CD14-positive monocyte (primary cell): ENCODE data around the gene DYSF. TPM values are rescaled to one million over a fixed set of nuclear protein-coding genes. Genes with fewer than 3 reads are reported as not detected.
A peak's percentile ranks its signal among the peaks of the same experiment; 100 is the strongest.

Experiments
- DNase-seq, 3 donors: peaks; one replicate each; pipeline ENCODE4 v3.0.0-alpha.2; 2011 to 2022
- H2AFZ ChIP-seq: 2 replicates; pipeline ENCODE4 v1.6.0; 2012; ENCODE audit warnings: mild to moderate bottlenecking, low read depth, low read length, inconsistent platforms; ENCODE audit not compliant: insufficient read depth, poor library complexity, severe bottlenecking
- H3K27ac ChIP-seq, 2 donors: 1 replicate in 1 of 2; 2 replicates in 1 of 2; pipeline ENCODE4 v1.5.1; 2012 to 2013; ENCODE audit warnings: low read length in 2 of 2, control low read depth in 1 of 2, inconsistent platforms in 1 of 2, low read depth in 1 of 2, mild to moderate bottlenecking in 1 of 2
- H3K27me3 ChIP-seq, 2 donors: one replicate each; pipeline versions ENCODE4 v1.6.0 to v1.6.1; 2011 to 2013; ENCODE audit warnings: low read length in 2 of 2; ENCODE audit not compliant: control insufficient read depth in 2 of 2, insufficient read depth in 2 of 2
- H3K36me3 ChIP-seq, 2 donors: replicated peaks in 1 of 2; 1 replicate in 1 of 2; 2 replicates in 1 of 2; pipeline versions ENCODE4 v1.5.1 to v1.6.1; 2012 to 2013; ENCODE audit warnings: low read length in 2 of 2, control low read depth in 1 of 2, inconsistent platforms in 1 of 2, mild to moderate bottlenecking in 1 of 2; ENCODE audit not compliant: insufficient read depth in 2 of 2, control insufficient read depth in 1 of 2
- H3K4me1 ChIP-seq, 2 donors: 1 replicate in 1 of 2; 2 replicates in 1 of 2; pipeline versions ENCODE4 v1.5.1 to v1.6.1; 2012 to 2013; ENCODE audit warnings: low read length in 2 of 2, control low read depth in 1 of 2, inconsistent platforms in 1 of 2, mild to moderate bottlenecking in 1 of 2, moderate library complexity in 1 of 2; ENCODE audit not compliant: insufficient read depth in 2 of 2, control insufficient read depth in 1 of 2
- H3K4me2 ChIP-seq: replicated peaks from 2 replicates; pipeline ENCODE3; 2012; ENCODE audit warnings: low read length, moderate library complexity, mild to moderate bottlenecking; ENCODE audit not compliant: poor library complexity, severe bottlenecking; ENCODE audit errors: extremely low read depth
- H3K4me3 ChIP-seq, 3 experiments: fragments of 200-600 bp in 1 of 3; sonication (generic) in 1 of 3; replicated peaks in 1 of 3; 1 replicate in 2 of 3; 2 replicates in 1 of 3; pipeline ENCODE4 v1.5.1; 2011 to 2013; ENCODE audit warnings: low read length in 3 of 3, mild to moderate bottlenecking in 3 of 3, control low read depth in 2 of 3, low read depth in 2 of 3, inconsistent platforms in 1 of 3, moderate library complexity in 1 of 3
- H3K79me2 ChIP-seq: 2 replicates; pipeline ENCODE4 v1.6.0; 2012; ENCODE audit warnings: mild to moderate bottlenecking, control low read depth, inconsistent platforms, low read length, moderate library complexity; ENCODE audit not compliant: insufficient read depth
- H3K9ac ChIP-seq: 2 replicates; pipeline ENCODE4 v1.6.0; 2017; ENCODE audit warnings: low read length, mild to moderate bottlenecking; ENCODE audit not compliant: insufficient read depth, poor library complexity, severe bottlenecking
- H3K9me3 ChIP-seq, 2 donors: replicated peaks in 1 of 2; 1 replicate in 1 of 2; 2 replicates in 1 of 2; pipeline versions ENCODE4 v1.5.1 to v1.6.1; 2012 to 2013; ENCODE audit warnings: low read length in 2 of 2, control low read depth in 1 of 2; ENCODE audit not compliant: control insufficient read depth in 1 of 2, insufficient read depth in 1 of 2
- H4K20me1 ChIP-seq: 2 replicates; pipeline ENCODE4 v1.6.0; 2012; ENCODE audit warnings: mild to moderate bottlenecking, low read length, control low read depth, moderate library complexity; ENCODE audit not compliant: insufficient read depth
- H3K27ac Mint-ChIP-seq, 7 donors: one replicate each; pipeline ENCODE4 v1.8.0; 2020; ENCODE audit warnings: mild to moderate bottlenecking in 7 of 7, mixed read lengths in 7 of 7, moderate library complexity in 6 of 7, inconsistent platforms in 2 of 7
- H3K27me3 Mint-ChIP-seq, 3 donors: one replicate each; pipeline ENCODE4 v1.8.0; 2021 to 2022; ENCODE audit warnings: low read depth in 3 of 3, mild to moderate bottlenecking in 3 of 3, mixed read lengths in 3 of 3, moderate library complexity in 3 of 3, inconsistent platforms in 1 of 3
- H3K36me3 Mint-ChIP-seq, 2 donors: one replicate each; pipeline ENCODE4 v1.8.0; 2020; ENCODE audit warnings: mixed read lengths in 2 of 2, inconsistent platforms in 1 of 2, mild to moderate bottlenecking in 1 of 2
- H3K4me1 Mint-ChIP-seq: one replicate; pipeline ENCODE4 v1.8.0; 2020; ENCODE audit warnings: mild to moderate bottlenecking, mixed read lengths
- H3K4me3 Mint-ChIP-seq, 2 donors: one replicate each; pipeline ENCODE4 v1.8.0; 2020; ENCODE audit warnings: mild to moderate bottlenecking in 2 of 2, mixed read lengths in 2 of 2, moderate library complexity in 1 of 2
- H3K9me3 Mint-ChIP-seq, 7 donors: one replicate each; pipeline ENCODE4 v1.8.0; 2020 to 2022; ENCODE audit warnings: mixed read lengths in 7 of 7, mild to moderate bottlenecking in 6 of 7, moderate library complexity in 6 of 7, inconsistent platforms in 2 of 7
- WGBS: methylation state at CpG from one replicate; pipeline ENCODE4 v1.1.5; 2013; ENCODE audit warnings: missing lambda C conversion rate; ENCODE audit not compliant: insufficient coverage; 5-methylcytosine and 5-hydroxymethylcytosine counted together
- intact Hi-C, 2 donors: fragments of 100-400 bp; cut with micrococcal nuclease; formaldehyde crosslinking; loops; one replicate each; pipeline versions ENCODE4 v1.15.0 to v1.15.1; 2023
- polyA plus RNA-seq, 3 donors: library from polyadenylated mRNA; depleted of rRNA in 1 of 3; unstranded in 2 of 3; stranded (reverse) in 1 of 3; fragments of 300-500 nt in 2 of 3; fragments of >200 nt in 1 of 3; fragmentation: Illumina TruSeq in 2 of 3; gene quantifications; 1 replicate in 2 of 3; 2 replicates in 1 of 3; pipeline ENCODE4 v1.2.3, GENCODE V29; 2012 to 2021
- TF ChIP-seq, protein P1 (sequence below): fragments of 200-600 bp; IDR thresholded peaks from one replicate; pipeline ENCODE4 v1.8.0; 2022; ENCODE audit warnings: antibody characterized with exemption, mild to moderate bottlenecking

DYSF gene
- polyA plus RNA-seq, 3 donors: 16.1 to 72.5 (median 31.2) TPM

DNA sequence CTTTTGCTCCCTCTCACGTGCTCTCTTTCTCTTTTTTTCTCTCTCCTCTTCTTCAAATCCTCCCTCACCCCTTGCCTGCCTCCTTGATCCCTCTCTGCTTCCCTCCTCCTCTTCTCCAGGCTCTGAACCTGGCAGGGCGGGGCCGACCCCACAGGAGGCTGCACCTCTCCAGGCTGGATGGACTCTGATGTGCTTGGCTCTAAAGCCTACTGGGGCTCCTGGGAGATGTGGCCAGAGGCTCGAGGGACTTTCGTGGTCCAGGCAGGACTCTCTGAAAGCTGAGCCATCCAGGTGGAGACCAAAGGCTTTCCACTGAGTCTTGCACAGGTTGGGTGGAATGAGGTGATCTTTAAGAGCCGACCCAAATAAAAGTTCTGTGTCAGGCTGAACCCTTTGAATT, 25.4 kb downstream of the DYSF start:
- Histone ChIP-seq H4K20me1 (peaks cover 83% of the 10 kb centered on the region), H3K4me2 (no peak overlapping the region), H3K27me3 (no peaks in the 10 kb centered on the region), H3K9me3 (no peaks in the 10 kb centered on the region), H3K4me3 (no peak overlapping the region), H3K9ac (no peak overlapping the region), H3K4me1 (peaks cover 25 to 40% of the 10 kb centered on the region in 2 donors), H3K27ac (no peak overlapping the region), H3K36me3 (peaks cover 31 to 49% of the 10 kb centered on the region in 2 donors), H2AFZ (no peak overlapping the region), H3K79me2 (peaks cover 69% of the 10 kb centered on the region)
- peaks cover 0 to 2% (median 0%) of the 10 kb centered on the region in 7 donors for H3K9me3 Mint-ChIP-seq
- H3K36me3 Mint-ChIP-seq: peaks cover 48 to 69% of the 10 kb centered on the region in 2 donors
- H3K4me3 Mint-ChIP-seq: no peak overlapping the region
- H3K27me3 Mint-ChIP-seq: peaks cover 0 to 6% (median 4%) of the 10 kb centered on the region in 3 donors
- H3K27ac Mint-ChIP-seq: peak overlapping the region in 4 of 7 donors; percentile 36 to 60 (median 48)
- intact Hi-C loops: no loop called here
- 88% methylated on average over 5 of the region's 6 CpGs for WGBS
- H3K4me1 Mint-ChIP-seq: peaks cover 44% of the 10 kb centered on the region
- TF ChIP-seq, protein P1, sequence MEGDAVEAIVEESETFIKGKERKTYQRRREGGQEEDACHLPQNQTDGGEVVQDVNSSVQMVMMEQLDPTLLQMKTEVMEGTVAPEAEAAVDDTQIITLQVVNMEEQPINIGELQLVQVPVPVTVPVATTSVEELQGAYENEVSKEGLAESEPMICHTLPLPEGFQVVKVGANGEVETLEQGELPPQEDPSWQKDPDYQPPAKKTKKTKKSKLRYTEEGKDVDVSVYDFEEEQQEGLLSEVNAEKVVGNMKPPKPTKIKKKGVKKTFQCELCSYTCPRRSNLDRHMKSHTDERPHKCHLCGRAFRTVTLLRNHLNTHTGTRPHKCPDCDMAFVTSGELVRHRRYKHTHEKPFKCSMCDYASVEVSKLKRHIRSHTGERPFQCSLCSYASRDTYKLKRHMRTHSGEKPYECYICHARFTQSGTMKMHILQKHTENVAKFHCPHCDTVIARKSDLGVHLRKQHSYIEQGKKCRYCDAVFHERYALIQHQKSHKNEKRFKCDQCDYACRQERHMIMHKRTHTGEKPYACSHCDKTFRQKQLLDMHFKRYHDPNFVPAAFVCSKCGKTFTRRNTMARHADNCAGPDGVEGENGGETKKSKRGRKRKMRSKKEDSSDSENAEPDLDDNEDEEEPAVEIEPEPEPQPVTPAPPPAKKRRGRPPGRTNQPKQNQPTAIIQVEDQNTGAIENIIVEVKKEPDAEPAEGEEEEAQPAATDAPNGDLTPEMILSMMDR: no peak
- DNase-seq: no peak

DNA sequence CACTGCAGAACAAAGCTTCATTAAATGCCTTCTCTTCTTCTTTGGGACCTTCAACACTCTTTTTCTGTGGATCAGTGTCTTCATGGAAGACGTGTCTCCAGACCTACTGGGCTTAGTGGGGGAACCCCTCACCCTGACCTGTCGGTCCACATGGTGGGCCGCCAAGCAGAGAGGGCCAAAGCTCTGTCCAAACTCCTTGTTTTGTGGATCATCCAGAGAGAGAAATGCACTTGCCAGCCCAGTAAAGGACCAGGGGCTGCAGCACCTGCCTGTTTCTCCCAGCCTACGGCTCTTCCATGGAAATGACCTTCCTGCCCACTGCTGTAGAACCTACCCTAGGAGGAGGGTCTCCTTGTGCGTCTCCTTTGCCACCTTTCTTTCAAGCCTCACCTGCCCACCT, 25.9 kb downstream of the DYSF start:
- Histone ChIP-seq H3K9ac (no peak overlapping the region), H3K4me3 (no peak overlapping the region), H3K4me1 (peaks cover 20 to 36% of the 10 kb centered on the region in 2 donors), H4K20me1 (peaks cover 87% of the 10 kb centered on the region), H3K79me2 (peaks cover 69% of the 10 kb centered on the region), H3K27me3 (no peaks in the 10 kb centered on the region), H3K36me3 (peaks cover 31 to 53% of the 10 kb centered on the region in 2 donors), H2AFZ (no peak overlapping the region), H3K4me2 (no peak overlapping the region), H3K9me3 (no peaks in the 10 kb centered on the region), H3K27ac (peak overlapping the region in 1 of 2 donors; percentile 20)
- Mint-ChIP-seq H3K4me1 (peaks cover 39% of the 10 kb centered on the region), H3K27me3 (peaks cover 0 to 4% (median 2%) of the 10 kb centered on the region in 3 donors), H3K36me3 (peaks cover 51 to 73% of the 10 kb centered on the region in 2 donors), H3K9me3 (peaks cover 0 to 2% (median 0%) of the 10 kb centered on the region in 7 donors), H3K27ac (no peak overlapping the region), H3K4me3 (no peak overlapping the region)
- no peak for DNase-seq
- TF ChIP-seq, protein P1: no peak
- WGBS: 100% methylated on average over 4 of the region's 5 CpGs
- intact Hi-C loops: no loop called here
